Progenitor cell of endocrine pancreas (in vitro differentiated cells): ENCODE measurements around the gene MFRP. TPM values are rescaled to one million over a fixed set of nuclear protein-coding genes. Genes with fewer than 3 reads are reported as not detected.

Source experiments
- DNase-seq: peaks from one replicate; pipeline ENCODE4 v3.0.0; 2021; ENCODE audit warnings: low spot score; ENCODE audit not compliant: unreplicated experiment
- H3K27ac Mint-ChIP-seq: 2 replicates; pipeline ENCODE4 v1.8.0; 2021; ENCODE audit warnings: mild to moderate bottlenecking, moderate library complexity, mixed read lengths
- H3K27me3 Mint-ChIP-seq: 2 replicates; pipeline ENCODE4 v1.8.0; 2021; ENCODE audit warnings: mixed read lengths
- H3K36me3 Mint-ChIP-seq: 2 replicates; pipeline ENCODE4 v1.8.0; 2022; ENCODE audit warnings: mixed read lengths; ENCODE audit not compliant: insufficient read depth
- H3K4me1 Mint-ChIP-seq: 2 replicates; pipeline ENCODE4 v1.8.0; 2021; ENCODE audit warnings: low read depth, mixed read lengths
- H3K4me3 Mint-ChIP-seq: 2 replicates; pipeline ENCODE4 v1.8.0; 2021; ENCODE audit warnings: low read depth, mild to moderate bottlenecking, moderate library complexity, mixed read lengths
- H3K9me3 Mint-ChIP-seq: 2 replicates; pipeline ENCODE4 v1.8.0; 2021; ENCODE audit warnings: low read depth, mixed read lengths
- total RNA-seq: library from RNA; stranded (reverse); gene quantifications from 2 replicates; pipeline ENCODE4 v1.2.1, GENCODE V29; 2021
- TF ChIP-seq, protein P1 (sequence below): fragments of 200-600 bp; sonication (generic); IDR thresholded peaks from one replicate; pipeline ENCODE4 v1.5.0; 2021; ENCODE audit warnings: antibody characterized with exemption, mild to moderate bottlenecking; ENCODE audit not compliant: unreplicated experiment

Gene MFRP
- total RNA-seq, 1 donor from 2014 or later, result not detected

DNA sequence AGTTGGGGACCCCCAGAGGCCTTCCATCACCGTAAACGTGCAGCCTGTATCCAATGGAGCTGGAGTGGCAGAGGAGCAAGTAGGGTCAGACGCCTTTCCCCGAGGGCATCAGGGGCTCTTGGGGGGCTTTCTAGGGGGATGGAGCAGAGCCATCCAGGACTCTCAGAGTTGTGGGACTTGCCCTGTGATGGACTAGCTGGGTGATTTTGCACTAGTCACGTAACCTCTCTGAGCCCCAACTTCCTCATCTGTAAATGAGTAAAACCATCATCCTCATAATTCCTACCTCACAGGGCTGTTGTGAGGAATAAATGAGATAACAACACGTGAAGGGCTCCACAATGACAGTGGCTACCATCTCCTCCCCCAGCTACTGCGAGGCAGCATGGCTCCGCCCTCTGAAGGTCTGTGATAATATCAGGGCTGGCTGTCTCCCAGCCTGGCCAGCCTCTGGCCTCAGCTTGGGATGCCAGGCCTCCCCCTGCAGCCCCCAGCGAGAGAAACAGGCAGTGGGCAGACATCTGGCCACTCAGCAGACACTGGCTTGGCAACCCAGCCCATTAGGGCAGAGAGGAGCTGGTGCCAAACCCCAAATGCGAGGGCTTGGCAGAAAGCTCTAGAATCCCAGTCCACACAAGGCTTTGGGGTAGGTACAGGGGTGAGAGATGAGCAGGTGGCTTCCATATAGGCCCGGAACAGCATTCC lies 28.3 kb upstream of the MFRP start:
- peaks cover 34% of the 10 kb centered on the region for H3K4me1 Mint-ChIP-seq
- DNase-seq, result no peak
- no peaks in the 10 kb centered on the region for H3K9me3 Mint-ChIP-seq
- peaks cover 9% of the 10 kb centered on the region for H3K27me3 Mint-ChIP-seq
- TF ChIP-seq, protein P1, sequence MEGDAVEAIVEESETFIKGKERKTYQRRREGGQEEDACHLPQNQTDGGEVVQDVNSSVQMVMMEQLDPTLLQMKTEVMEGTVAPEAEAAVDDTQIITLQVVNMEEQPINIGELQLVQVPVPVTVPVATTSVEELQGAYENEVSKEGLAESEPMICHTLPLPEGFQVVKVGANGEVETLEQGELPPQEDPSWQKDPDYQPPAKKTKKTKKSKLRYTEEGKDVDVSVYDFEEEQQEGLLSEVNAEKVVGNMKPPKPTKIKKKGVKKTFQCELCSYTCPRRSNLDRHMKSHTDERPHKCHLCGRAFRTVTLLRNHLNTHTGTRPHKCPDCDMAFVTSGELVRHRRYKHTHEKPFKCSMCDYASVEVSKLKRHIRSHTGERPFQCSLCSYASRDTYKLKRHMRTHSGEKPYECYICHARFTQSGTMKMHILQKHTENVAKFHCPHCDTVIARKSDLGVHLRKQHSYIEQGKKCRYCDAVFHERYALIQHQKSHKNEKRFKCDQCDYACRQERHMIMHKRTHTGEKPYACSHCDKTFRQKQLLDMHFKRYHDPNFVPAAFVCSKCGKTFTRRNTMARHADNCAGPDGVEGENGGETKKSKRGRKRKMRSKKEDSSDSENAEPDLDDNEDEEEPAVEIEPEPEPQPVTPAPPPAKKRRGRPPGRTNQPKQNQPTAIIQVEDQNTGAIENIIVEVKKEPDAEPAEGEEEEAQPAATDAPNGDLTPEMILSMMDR, result no peak
- no peak overlapping the region for H3K4me3 Mint-ChIP-seq
- H3K27ac Mint-ChIP-seq, result no peak overlapping the region
- H3K36me3 Mint-ChIP-seq, result no peaks in the 10 kb centered on the region

DNA sequence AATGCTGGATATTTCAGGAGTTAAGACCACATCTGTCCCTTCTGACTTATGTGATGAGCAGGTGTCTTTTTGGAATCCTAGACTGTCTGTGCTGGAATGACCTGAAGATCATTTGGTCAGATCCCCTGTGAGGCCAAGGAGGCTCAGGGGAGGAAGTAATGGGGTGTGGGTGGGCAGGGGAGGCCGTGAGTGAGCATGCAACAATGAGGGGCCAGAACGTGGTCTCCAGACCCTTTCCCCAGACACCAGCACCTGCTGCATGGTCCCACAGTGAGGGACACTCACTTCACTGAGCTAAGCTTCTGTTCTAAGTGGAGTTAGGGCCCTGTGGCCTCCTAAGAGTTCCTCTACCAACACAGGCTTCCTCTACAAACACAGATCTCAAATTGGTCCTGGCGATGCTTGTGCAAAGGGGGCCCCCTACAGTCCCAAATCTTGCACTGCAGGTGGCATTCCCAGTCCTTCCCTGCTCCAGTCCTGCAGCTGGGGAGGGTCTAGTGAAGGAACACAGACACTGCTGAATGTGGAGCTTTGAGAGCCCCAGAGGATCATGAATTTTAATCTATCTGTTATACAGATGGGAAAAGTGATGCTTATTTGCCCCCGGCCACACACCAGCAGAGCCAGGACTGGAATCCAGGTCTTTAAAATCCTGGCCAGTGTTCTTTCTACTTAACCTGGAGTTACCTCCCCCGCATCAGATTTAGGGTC lies 27.6 kb upstream of the MFRP start:
- TF ChIP-seq, protein P1, result peak; percentile 94
- no peaks in the 10 kb centered on the region for H3K9me3 Mint-ChIP-seq
- no peaks in the 10 kb centered on the region for H3K36me3 Mint-ChIP-seq
- peaks cover 37% of the 10 kb centered on the region for H3K4me1 Mint-ChIP-seq
- H3K27me3 Mint-ChIP-seq, result peaks cover 4% of the 10 kb centered on the region
- DNase-seq, result peak; percentile 77
- H3K4me3 Mint-ChIP-seq, result no peak overlapping the region
- no peak overlapping the region for H3K27ac Mint-ChIP-seq

DNA sequence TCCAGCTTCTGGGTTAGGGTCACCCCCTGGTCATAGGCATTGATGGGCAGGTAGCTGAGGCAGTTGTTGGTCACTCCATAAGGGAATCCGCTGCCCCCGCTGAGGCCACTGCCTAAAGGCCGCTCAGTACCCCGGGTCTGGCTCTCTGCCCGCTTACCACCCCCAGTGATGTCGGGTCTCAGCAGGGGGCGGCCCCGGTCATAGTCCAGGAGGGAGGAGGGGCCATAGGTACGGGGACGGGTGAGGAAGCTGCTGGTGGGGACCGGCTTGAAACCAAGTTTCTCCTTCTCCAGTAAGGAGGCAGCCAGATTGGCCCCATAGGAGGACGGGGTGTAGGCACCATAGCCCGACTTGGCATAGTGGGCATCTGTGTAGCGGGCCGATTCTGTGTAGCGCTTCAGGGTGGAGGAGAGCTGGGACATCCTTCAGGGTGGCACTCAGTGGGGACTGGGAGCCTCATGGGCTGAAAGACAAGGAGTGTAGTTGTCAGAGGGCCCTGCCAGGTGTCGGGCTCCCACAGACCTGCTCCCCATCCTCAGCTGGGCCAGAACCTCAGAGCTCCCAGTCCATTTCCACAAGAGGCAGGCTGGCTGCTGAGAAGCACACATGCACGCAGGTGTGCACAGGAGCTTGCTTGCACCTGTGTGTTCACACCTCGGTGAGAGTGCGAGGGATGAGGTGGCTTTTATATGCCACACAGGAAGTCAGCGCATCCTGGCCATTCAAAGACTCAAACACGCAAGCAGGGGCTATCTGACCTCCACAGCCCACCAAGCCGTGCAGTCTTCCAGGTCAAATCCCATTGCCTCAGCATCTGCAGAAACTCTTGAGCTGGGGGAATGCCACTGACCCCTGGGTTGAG lies 26.8 kb upstream of the MFRP start:
- H3K36me3 Mint-ChIP-seq, result no peaks in the 10 kb centered on the region
- TF ChIP-seq, protein P1, result no peak
- no peaks in the 10 kb centered on the region for H3K9me3 Mint-ChIP-seq
- no peak for DNase-seq
- H3K27ac Mint-ChIP-seq, result no peak overlapping the region
- no peaks in the 10 kb centered on the region for H3K27me3 Mint-ChIP-seq
- no peak overlapping the region for H3K4me3 Mint-ChIP-seq
- H3K4me1 Mint-ChIP-seq, result peaks cover 38% of the 10 kb centered on the region

DNA sequence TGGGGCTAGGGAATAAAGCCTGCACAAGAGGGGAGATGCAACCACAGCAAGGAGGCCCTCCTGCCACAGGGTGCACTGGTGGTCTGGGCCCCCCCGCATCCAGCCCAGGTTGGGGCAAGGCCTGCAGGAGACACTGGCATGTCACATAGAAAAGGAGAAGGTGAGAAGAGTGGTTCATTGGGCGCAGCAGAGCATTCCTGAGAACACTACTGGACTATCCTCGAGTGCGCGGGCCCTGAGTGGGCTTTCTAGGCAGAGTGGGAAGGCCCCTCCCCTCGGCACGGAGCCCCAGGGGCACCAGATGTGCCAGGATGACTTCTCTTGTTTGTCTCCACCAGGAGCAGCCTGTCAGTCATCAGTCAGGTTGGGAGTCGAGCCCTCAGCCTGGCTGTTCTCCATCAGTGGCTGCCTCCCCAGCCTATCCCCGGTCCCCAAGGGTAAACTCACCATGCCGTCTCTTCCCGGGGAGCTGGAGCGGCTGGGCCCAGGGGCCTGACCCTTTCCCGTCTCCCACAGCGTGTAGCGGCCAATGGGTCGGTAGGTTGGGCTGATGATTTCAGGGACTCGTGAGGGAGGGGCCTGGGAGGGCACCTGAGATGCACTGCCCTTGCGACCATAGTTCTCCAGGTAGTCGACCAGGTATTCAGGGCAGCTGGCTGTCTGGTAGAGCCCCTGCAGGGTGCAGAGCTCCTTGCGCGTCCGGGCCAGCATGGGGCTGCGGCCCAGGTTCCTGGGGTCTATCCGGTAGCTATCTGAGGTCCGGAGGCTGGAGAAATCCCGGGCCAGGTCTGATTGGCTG lies 26.0 kb upstream of the MFRP start:
- no peaks in the 10 kb centered on the region for H3K27me3 Mint-ChIP-seq
- no peaks in the 10 kb centered on the region for H3K36me3 Mint-ChIP-seq
- TF ChIP-seq, protein P1, result no peak
- H3K9me3 Mint-ChIP-seq, result no peaks in the 10 kb centered on the region
- no peak overlapping the region for H3K4me3 Mint-ChIP-seq
- peaks cover 46% of the 10 kb centered on the region for H3K4me1 Mint-ChIP-seq
- DNase-seq, result no peak
- H3K27ac Mint-ChIP-seq, result no peak overlapping the region

DNA sequence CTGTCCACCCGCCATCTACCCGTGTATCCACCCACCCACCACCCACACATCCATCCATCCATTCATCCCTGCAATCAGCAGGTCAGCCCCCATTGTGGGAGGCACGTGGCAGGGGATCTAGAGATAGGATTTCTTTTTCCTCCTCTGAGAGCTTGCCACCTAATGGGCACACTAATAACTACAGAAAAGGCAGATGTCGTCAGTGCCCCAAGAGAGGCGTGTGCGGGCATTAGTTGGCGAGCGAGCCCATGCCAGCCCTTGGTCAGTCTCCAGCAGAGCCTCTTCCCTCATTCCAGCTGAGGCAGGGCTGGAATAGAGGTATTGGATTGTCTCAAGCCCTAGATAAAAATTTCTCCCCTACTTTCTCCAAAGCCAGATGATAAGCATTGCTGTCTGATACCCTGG lies 25.3 kb upstream of the MFRP start:
- H3K36me3 Mint-ChIP-seq, result no peaks in the 10 kb centered on the region
- no peak for DNase-seq
- no peak overlapping the region for H3K27ac Mint-ChIP-seq
- TF ChIP-seq, protein P1, result no peak
- no peaks in the 10 kb centered on the region for H3K9me3 Mint-ChIP-seq
- no peaks in the 10 kb centered on the region for H3K27me3 Mint-ChIP-seq
- peaks cover 46% of the 10 kb centered on the region for H3K4me1 Mint-ChIP-seq
- H3K4me3 Mint-ChIP-seq, result no peak overlapping the region
